BLaER1 (cell line): ENCODE data around the gene PDLIM5.

Experiments
- H3K27ac ChIP-seq: shearing (Covaris generic); formaldehyde crosslinking; 2 replicates; pipeline ENCODE4 v1.8.1; 2022
- H3K27me3 ChIP-seq: shearing (Covaris generic); formaldehyde crosslinking; 2 replicates; pipeline ENCODE4 v1.8.1; 2022
- H3K36me3 ChIP-seq: shearing (Covaris generic); formaldehyde crosslinking; 2 replicates; pipeline ENCODE4 v1.8.1; 2022
- H3K4me1 ChIP-seq: shearing (Covaris generic); formaldehyde crosslinking; 2 replicates; pipeline ENCODE4 v1.8.1; 2022
- H3K4me2 ChIP-seq: shearing (Covaris generic); formaldehyde crosslinking; 2 replicates; pipeline ENCODE4 v1.8.1; 2022
- H3K4me3 ChIP-seq: shearing (Covaris generic); formaldehyde crosslinking; 2 replicates; pipeline ENCODE4 v1.8.1; 2022
- H3K9ac ChIP-seq: shearing (Covaris generic); formaldehyde crosslinking; 2 replicates; pipeline ENCODE4 v1.8.1; 2022
- H3K9me3 ChIP-seq: shearing (Covaris generic); formaldehyde crosslinking; 2 replicates; pipeline ENCODE4 v1.8.1; 2022
- H4K20me1 ChIP-seq: shearing (Covaris generic); formaldehyde crosslinking; 2 replicates; pipeline ENCODE4 v1.8.1; 2022
- Cebpa-rat ChIP-seq: shearing (Covaris generic); IDR thresholded peaks from 2 replicates; pipeline ENCODE4 v1.8.1; 2022

Gene PDLIM5

DNA sequence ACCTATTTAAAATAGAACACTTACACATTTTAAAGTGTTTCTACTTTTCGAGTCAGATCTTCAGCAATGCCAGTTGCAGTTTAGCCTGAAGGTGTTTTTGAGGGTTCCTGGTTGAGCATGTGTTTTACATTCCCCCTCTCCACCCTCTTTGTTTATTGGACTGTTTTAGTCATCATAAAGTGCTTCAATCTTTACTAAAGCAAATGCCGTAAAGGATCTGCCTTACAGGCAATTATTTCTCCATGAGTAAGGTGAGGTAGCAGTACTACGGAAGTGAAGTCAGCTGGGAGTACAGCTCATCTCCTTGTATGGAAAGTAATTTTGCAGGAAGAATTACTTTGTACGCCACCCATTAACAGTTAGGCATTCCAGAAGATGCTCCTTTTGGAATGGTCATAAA is 36.9 kb downstream of the PDLIM5 start:
- H3K27me3 ChIP-seq = no peaks in the 10 kb centered on the region
- no peaks in the 10 kb centered on the region for H3K36me3 ChIP-seq
- no peaks in the 10 kb centered on the region for H4K20me1 ChIP-seq
- H3K4me1 ChIP-seq = no peaks in the 10 kb centered on the region
- no peak overlapping the region for H3K4me2 ChIP-seq
- no peaks in the 10 kb centered on the region for H3K9me3 ChIP-seq
- TF ChIP-seq Cebpa-rat = no peak
- H3K27ac ChIP-seq = no peak overlapping the region
- H3K9ac ChIP-seq = no peak overlapping the region
- H3K4me3 ChIP-seq = no peak overlapping the region

DNA sequence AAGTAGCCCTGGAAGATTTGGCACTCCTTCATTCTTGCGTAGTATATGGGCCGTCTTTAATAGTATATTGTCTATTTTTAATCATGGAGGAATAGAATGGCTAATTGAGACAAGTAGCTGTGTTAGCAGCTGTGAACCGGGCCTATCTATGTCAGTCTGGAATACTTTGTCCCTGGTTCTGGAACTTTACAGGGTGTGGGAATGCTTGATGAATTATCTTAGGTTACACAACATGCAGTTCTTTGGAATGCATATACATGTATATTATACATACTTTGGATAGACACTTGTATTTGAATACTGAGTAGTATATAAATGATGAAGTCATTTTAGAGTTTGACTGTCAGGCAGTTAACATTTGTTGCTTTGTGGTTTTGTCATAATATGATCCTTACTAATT is 37.4 kb downstream of the PDLIM5 start:
- H3K27ac ChIP-seq = no peak overlapping the region
- no peak for TF ChIP-seq Cebpa-rat
- no peaks in the 10 kb centered on the region for H3K9me3 ChIP-seq
- H3K36me3 ChIP-seq = no peaks in the 10 kb centered on the region
- no peaks in the 10 kb centered on the region for H4K20me1 ChIP-seq
- no peak overlapping the region for H3K9ac ChIP-seq
- no peaks in the 10 kb centered on the region for H3K4me1 ChIP-seq
- no peak overlapping the region for H3K4me3 ChIP-seq
- no peak overlapping the region for H3K4me2 ChIP-seq
- no peaks in the 10 kb centered on the region for H3K27me3 ChIP-seq

DNA sequence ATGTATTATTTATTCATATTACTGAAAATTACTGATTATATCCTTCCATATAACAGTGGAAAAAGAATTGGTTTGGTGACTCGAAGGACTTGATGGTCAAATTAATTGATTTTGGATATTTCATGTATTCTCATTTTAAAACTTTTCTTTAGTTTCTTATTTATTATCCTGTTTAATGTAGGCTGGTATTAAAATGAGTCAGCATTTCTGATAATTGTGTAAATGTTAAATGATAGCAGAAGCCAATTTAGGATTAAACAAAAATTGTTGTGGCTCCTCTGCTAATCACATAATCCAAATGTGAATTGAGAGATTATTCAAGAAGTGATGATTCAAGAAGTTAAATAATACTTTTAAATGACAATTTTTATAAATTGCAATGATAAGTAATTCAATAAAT is 38.7 kb downstream of the PDLIM5 start:
- Histone ChIP-seq H3K36me3 (no peaks in the 10 kb centered on the region), H3K9ac (no peak overlapping the region), H3K4me2 (no peak overlapping the region), H3K4me3 (no peak overlapping the region), H3K27me3 (no peaks in the 10 kb centered on the region), H4K20me1 (no peaks in the 10 kb centered on the region), H3K27ac (no peak overlapping the region), H3K4me1 (no peaks in the 10 kb centered on the region), H3K9me3 (no peaks in the 10 kb centered on the region)
- TF ChIP-seq Cebpa-rat = no peak

DNA sequence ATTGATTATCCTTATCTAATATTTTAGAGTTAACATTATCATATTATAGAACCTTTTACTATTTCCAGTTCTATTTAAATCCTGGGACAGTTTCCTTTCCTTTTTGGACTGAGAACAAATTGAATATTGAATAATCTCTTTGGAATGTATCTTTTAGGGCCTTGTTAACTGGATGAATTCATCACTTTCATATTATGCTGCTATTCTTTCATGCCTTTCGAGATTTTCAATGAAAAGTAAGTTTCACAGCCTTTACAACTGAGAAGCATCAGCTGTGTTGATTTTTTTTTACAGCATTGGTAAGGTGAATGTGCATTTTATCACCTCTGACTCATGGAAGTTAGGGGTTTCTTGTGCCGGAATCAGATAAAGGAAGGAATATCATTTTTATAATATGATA is 39.6 kb downstream of the PDLIM5 start:
- no peak overlapping the region for H3K4me3 ChIP-seq
- no peaks in the 10 kb centered on the region for H3K9me3 ChIP-seq
- no peaks in the 10 kb centered on the region for H3K27me3 ChIP-seq
- no peak overlapping the region for H3K4me2 ChIP-seq
- no peaks in the 10 kb centered on the region for H4K20me1 ChIP-seq
- no peaks in the 10 kb centered on the region for H3K36me3 ChIP-seq
- H3K4me1 ChIP-seq = no peaks in the 10 kb centered on the region
- H3K27ac ChIP-seq = no peak overlapping the region
- TF ChIP-seq Cebpa-rat = no peak
- H3K9ac ChIP-seq = no peak overlapping the region

DNA sequence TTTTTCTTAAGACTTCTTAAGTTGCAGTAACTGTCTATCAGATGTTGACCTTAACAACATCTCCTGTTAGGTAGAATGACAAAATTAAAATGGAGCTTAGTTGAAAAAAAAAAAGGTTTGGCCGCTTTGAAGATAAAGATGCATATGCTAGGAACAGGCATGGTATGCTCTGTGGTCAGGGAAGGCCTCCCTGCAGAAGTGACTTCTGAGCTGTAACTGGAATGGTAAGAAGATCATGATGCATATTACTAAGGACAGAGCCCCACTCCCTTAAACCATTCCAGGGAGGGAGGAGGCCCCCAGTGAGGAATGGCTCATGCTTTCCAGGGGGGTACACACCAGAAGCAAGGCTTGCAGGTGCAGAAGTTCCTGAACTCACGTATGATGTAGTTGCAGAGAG is 43.7 kb downstream of the PDLIM5 start:
- TF ChIP-seq Cebpa-rat = no peak
- no peak overlapping the region for H3K9ac ChIP-seq
- H3K36me3 ChIP-seq = no peaks in the 10 kb centered on the region
- no peaks in the 10 kb centered on the region for H3K27me3 ChIP-seq
- no peak overlapping the region for H3K27ac ChIP-seq
- no peaks in the 10 kb centered on the region for H4K20me1 ChIP-seq
- H3K9me3 ChIP-seq = no peaks in the 10 kb centered on the region
- no peak overlapping the region for H3K4me3 ChIP-seq
- H3K4me2 ChIP-seq = no peak overlapping the region
- H3K4me1 ChIP-seq = no peaks in the 10 kb centered on the region

DNA sequence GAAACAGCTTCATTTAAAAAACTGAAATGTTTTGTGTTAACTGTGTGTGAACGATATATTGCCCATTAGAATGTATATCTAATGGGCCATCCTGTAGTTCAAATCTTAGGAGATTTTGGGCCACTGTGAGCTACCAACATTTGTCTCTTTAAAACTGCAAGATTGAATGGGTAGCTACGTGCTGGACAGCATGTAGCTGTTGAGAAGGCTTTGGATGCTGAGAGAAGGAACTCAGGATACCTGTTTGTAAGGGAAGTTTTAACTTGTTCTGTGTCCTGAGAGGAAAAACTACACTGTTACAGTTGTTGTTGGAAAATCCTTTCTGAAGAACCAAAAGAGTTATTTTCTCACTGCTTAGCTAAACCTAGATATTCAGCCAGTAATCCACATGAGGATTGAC is 45.9 kb downstream of the PDLIM5 start:
- Histone ChIP-seq H3K27me3 (no peaks in the 10 kb centered on the region), H3K9me3 (no peaks in the 10 kb centered on the region), H3K36me3 (no peaks in the 10 kb centered on the region), H3K4me1 (no peaks in the 10 kb centered on the region), H3K4me2 (no peak overlapping the region), H3K9ac (no peak overlapping the region), H4K20me1 (no peaks in the 10 kb centered on the region), H3K27ac (no peak overlapping the region), H3K4me3 (no peak overlapping the region)
- TF ChIP-seq Cebpa-rat = no peak

DNA sequence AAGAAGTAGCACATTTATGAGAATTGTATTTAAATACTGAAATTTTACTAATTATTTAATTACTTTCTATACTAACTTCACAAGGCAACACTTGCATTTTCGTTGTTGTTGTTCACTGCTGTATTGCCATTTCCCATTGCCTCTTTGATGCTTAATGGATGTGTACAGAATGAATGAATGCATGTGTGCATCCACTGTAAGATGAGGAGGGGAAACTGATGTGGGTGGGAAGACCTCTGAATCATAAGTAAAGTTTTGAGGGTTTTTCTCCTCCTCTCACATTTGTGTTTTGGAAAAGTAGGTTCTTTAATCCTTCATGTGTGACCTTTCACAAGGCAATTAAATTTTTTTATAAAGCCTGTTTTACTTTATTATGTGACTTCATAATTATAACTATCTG is 46.8 kb downstream of the PDLIM5 start:
- no peaks in the 10 kb centered on the region for H3K9me3 ChIP-seq
- no peaks in the 10 kb centered on the region for H3K36me3 ChIP-seq
- no peaks in the 10 kb centered on the region for H3K4me1 ChIP-seq
- no peaks in the 10 kb centered on the region for H4K20me1 ChIP-seq
- no peak for TF ChIP-seq Cebpa-rat
- H3K9ac ChIP-seq = no peak overlapping the region
- no peak overlapping the region for H3K27ac ChIP-seq
- H3K4me3 ChIP-seq = no peak overlapping the region
- H3K27me3 ChIP-seq = no peaks in the 10 kb centered on the region
- no peak overlapping the region for H3K4me2 ChIP-seq

DNA sequence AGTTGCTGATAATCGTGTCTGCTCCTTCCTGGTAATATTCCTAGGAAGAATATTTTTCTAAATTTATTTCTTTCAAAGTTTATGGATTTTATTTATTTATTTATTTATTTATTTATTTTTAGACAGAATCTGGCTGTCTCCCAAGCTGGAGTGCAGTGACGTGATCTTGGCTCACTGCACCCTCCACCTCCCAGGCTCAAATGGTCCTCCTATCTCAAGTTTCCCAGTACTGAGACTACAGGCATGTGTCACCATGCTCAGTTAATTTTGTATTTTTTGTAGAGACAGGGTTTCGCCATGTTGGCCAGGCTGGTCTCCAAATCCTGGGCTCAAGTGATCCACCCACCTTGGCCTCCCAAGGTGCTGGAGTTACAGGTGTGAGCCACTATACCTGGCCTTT is 48.9 kb downstream of the PDLIM5 start:
- H3K9ac ChIP-seq = no peak overlapping the region
- no peak overlapping the region for H3K4me3 ChIP-seq
- H4K20me1 ChIP-seq = no peaks in the 10 kb centered on the region
- no peaks in the 10 kb centered on the region for H3K36me3 ChIP-seq
- H3K9me3 ChIP-seq = no peaks in the 10 kb centered on the region
- no peak overlapping the region for H3K27ac ChIP-seq
- H3K27me3 ChIP-seq = no peaks in the 10 kb centered on the region
- TF ChIP-seq Cebpa-rat = no peak
- no peaks in the 10 kb centered on the region for H3K4me1 ChIP-seq
- H3K4me2 ChIP-seq = no peak overlapping the region

DNA sequence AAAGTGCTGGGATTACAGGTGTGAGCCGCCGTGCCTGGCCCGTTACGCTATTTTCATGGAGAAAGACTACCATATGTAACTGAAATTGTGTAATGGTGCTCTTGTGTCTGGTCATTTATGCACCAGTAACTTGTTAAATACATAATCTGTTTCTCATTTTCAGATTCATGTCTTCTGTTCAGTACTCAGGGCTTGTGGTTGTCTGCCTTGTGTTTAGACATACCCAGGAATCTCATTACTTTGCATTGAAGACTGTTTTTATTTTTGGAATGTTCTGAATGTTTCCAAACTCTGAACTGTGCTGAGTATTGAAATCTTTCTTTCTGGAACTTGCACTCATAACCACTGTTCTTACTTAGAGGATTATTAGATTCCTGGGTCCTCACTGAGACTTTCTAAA is 52.8 kb downstream of the PDLIM5 start:
- Histone ChIP-seq H3K4me1 (no peaks in the 10 kb centered on the region), H3K4me2 (no peak overlapping the region), H3K4me3 (no peak overlapping the region), H3K27ac (no peak overlapping the region), H3K9ac (no peak overlapping the region), H4K20me1 (no peaks in the 10 kb centered on the region), H3K27me3 (no peaks in the 10 kb centered on the region), H3K9me3 (no peaks in the 10 kb centered on the region), H3K36me3 (no peaks in the 10 kb centered on the region)
- no peak for TF ChIP-seq Cebpa-rat

DNA sequence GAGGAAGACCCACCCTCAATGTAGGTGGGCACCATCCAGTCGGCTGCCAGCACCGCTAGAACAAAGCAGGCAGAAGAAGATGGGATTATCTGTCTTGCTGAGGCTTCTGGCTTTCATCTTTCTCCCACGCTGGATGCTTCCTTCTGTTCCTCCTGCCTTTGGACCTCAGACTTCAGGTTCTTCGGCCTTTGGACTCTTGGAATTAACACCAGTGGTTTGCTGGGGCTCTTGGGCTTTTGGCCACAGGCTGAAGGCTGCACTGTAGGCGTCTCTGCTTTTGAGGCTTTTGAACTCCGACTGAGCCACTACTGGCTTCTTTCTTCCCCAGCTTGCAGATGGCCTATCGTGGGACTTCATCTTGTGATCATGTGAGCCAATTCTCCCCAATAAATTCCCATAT is 55.1 kb downstream of the PDLIM5 start:
- no peaks in the 10 kb centered on the region for H4K20me1 ChIP-seq
- H3K27me3 ChIP-seq = no peaks in the 10 kb centered on the region
- H3K36me3 ChIP-seq = no peaks in the 10 kb centered on the region
- no peak overlapping the region for H3K4me2 ChIP-seq
- H3K4me3 ChIP-seq = no peak overlapping the region
- no peaks in the 10 kb centered on the region for H3K9me3 ChIP-seq
- no peaks in the 10 kb centered on the region for H3K4me1 ChIP-seq
- no peak overlapping the region for H3K9ac ChIP-seq
- TF ChIP-seq Cebpa-rat = no peak
- H3K27ac ChIP-seq = no peak overlapping the region

DNA sequence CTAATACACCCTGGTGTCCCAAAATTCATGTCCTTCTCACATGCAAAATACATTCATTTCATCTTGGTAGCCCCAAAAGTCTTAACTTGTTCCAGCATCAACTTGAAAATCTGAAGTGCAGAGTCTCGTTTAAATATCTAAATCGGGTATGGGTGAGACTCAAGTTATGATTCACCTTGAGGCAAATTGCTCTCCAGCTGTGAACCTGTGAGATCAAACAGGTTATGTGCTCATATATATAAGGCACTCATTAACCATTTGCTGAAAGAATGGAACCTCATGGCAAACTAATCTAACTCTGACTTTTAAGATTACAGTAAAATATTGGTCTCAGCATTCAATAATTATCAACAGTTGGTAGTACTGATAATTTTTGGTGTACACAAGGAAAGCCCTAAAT is 55.5 kb downstream of the PDLIM5 start:
- H3K4me2 ChIP-seq = no peak overlapping the region
- no peaks in the 10 kb centered on the region for H3K36me3 ChIP-seq
- H3K27me3 ChIP-seq = no peaks in the 10 kb centered on the region
- no peak overlapping the region for H3K27ac ChIP-seq
- H3K9me3 ChIP-seq = no peaks in the 10 kb centered on the region
- no peak for TF ChIP-seq Cebpa-rat
- H3K9ac ChIP-seq = no peak overlapping the region
- H4K20me1 ChIP-seq = no peaks in the 10 kb centered on the region
- H3K4me1 ChIP-seq = no peaks in the 10 kb centered on the region
- no peak overlapping the region for H3K4me3 ChIP-seq
